Globus pallidus (tissue), 1 donor: ENCODE data around the gene MAP1LC3A.

Experiments used
- DNase-seq: peaks from one replicate; pipeline ENCODE4 v3.0.0-alpha.2; 2015; ENCODE audit warnings: low spot score

The MAP1LC3A gene

GRCh38 chr20:34529742-34530141 is 28.8 kb upstream of the MAP1LC3A start:
- no peak for DNase-seq

GRCh38 chr20:34530342-34530741 is 28.2 kb upstream of the MAP1LC3A start:
- no peak for DNase-seq

- DNase-seq: no peak
Measured at GRCh38 chr20:34531608-34532265, 26.8 kb upstream of the MAP1LC3A start.

- DNase-seq: peak; percentile 38
Measured at GRCh38 chr20:34532320-34532719, 26.2 kb upstream of the MAP1LC3A start.

- no peak for DNase-seq
Measured at GRCh38 chr20:34532756-34533155, 25.8 kb upstream of the MAP1LC3A start.

- DNase-seq: no peak
Measured at GRCh38 chr20:34534391-34535165, 23.9 kb upstream of the MAP1LC3A start.

GRCh38 chr20:34535301-34535840 is 23.1 kb upstream of the MAP1LC3A start:
- no peak for DNase-seq

GRCh38 chr20:34535857-34536256 is 22.7 kb upstream of the MAP1LC3A start:
- no peak for DNase-seq

GRCh38 chr20:34536798-34537394 is 21.6 kb upstream of the MAP1LC3A start:
- DNase-seq: peak; percentile 41

- no peak for DNase-seq
Measured at GRCh38 chr20:34537651-34538050, 20.9 kb upstream of the MAP1LC3A start.

GRCh38 chr20:34538671-34539123 is 19.8 kb upstream of the MAP1LC3A start:
- peak; percentile 45 for DNase-seq

- DNase-seq: no peak
Measured at GRCh38 chr20:34539756-34540155, 18.8 kb upstream of the MAP1LC3A start.

- DNase-seq: no peak
Measured at GRCh38 chr20:34540596-34541263, 17.8 kb upstream of the MAP1LC3A start.

GRCh38 chr20:34541264-34541901 is 17.1 kb upstream of the MAP1LC3A start:
- no peak for DNase-seq

GRCh38 chr20:34541917-34542316 is 16.6 kb upstream of the MAP1LC3A start:
- no peak for DNase-seq

GRCh38 chr20:34542439-34542838 is 16.1 kb upstream of the MAP1LC3A start:
- DNase-seq: no peak

GRCh38 chr20:34543463-34544056 is 15.0 kb upstream of the MAP1LC3A start:
- DNase-seq: no peak

- DNase-seq: no peak
Measured at GRCh38 chr20:34544109-34544796, 14.3 kb upstream of the MAP1LC3A start.

- DNase-seq: no peak
Measured at GRCh38 chr20:34546751-34547181, 11.8 kb upstream of the MAP1LC3A start.

GRCh38 chr20:34547844-34548613 is 10.5 kb upstream of the MAP1LC3A start:
- DNase-seq: no peak
